CD4-positive, alpha-beta memory T cell (primary cell): ENCODE results near the gene PALS1. TPM values are rescaled to one million over a fixed set of nuclear protein-coding genes. Genes with fewer than 3 reads are reported as not detected.

Experiments
- CTCF ChIA-PET: fragments of 350-600 bp; sonication (Branson Sonifier 250); formaldehyde crosslinking; loops from one replicate; lab custom pipeline; 2021; ENCODE audit warnings: inconsistent platforms; ENCODE audit not compliant: partially characterized antibody; lab: Charles Lee
- POLR2A ChIA-PET: fragments of 350-600 bp; sonication (Branson Sonifier 250); formaldehyde crosslinking; loops from one replicate; lab custom pipeline; 2021; ENCODE audit not compliant: partially characterized antibody; lab: Charles Lee
- DNase-seq, 5 donors: peaks; one replicate each; pipeline versions ENCODE4 v3.0.0 to v3.0.0-alpha.2; 2020 to 2022; ENCODE audit warnings: mixed read lengths in 1 of 5
- H3K27ac ChIP-seq: one replicate; pipeline ENCODE4 v1.7.0; 2013; ENCODE audit warnings: low read depth, low read length
- H3K27me3 ChIP-seq: 2 replicates; pipeline ENCODE4 v1.7.0; 2013; ENCODE audit warnings: mild to moderate bottlenecking, low read length, moderate library complexity; ENCODE audit not compliant: insufficient read depth
- H3K36me3 ChIP-seq: 2 replicates; pipeline ENCODE4 v1.7.0; 2013; ENCODE audit warnings: mild to moderate bottlenecking, low read length, moderate library complexity; ENCODE audit not compliant: insufficient read depth
- H3K4me1 ChIP-seq: 2 replicates; pipeline ENCODE4 v1.7.0; 2013; ENCODE audit warnings: mild to moderate bottlenecking, low read length, moderate library complexity; ENCODE audit not compliant: insufficient read depth
- H3K4me3 ChIP-seq, 2 donors: one replicate each; pipeline ENCODE4 v1.7.0; 2013; ENCODE audit warnings: low read length in 2 of 2, mild to moderate bottlenecking in 1 of 2
- H3K9me3 ChIP-seq, 2 donors: one replicate each; pipeline ENCODE4 v1.7.0; 2013; ENCODE audit warnings: low read length in 2 of 2, control low read depth in 1 of 2; ENCODE audit not compliant: control insufficient read depth in 1 of 2
- H3K27ac Mint-ChIP-seq, 7 donors: one replicate each; pipeline ENCODE4 v1.8.0; 2020 to 2021; ENCODE audit warnings: mixed read lengths in 7 of 7, mild to moderate bottlenecking in 6 of 7, inconsistent platforms in 3 of 7, moderate library complexity in 3 of 7
- H3K27me3 Mint-ChIP-seq, 2 donors: one replicate each; pipeline ENCODE4 v1.8.0; 2020 to 2021; ENCODE audit warnings: mixed read lengths in 2 of 2
- H3K36me3 Mint-ChIP-seq, 2 donors: one replicate each; pipeline ENCODE4 v1.8.0; 2020 to 2021; ENCODE audit warnings: mixed read lengths in 2 of 2, inconsistent platforms in 1 of 2, mild to moderate bottlenecking in 1 of 2
- H3K4me1 Mint-ChIP-seq, 4 donors: one replicate each; pipeline ENCODE4 v1.8.0; 2020 to 2021; ENCODE audit warnings: mixed read lengths in 4 of 4, mild to moderate bottlenecking in 1 of 4
- H3K4me3 Mint-ChIP-seq, 8 donors: one replicate each; pipeline ENCODE4 v1.8.0; 2020 to 2021; ENCODE audit warnings: mixed read lengths in 8 of 8, mild to moderate bottlenecking in 7 of 8, moderate library complexity in 6 of 8, inconsistent platforms in 3 of 8
- H3K9me3 Mint-ChIP-seq, 8 donors: one replicate each; pipeline ENCODE4 v1.8.0; 2020 to 2021; ENCODE audit warnings: mixed read lengths in 8 of 8, mild to moderate bottlenecking in 5 of 8, inconsistent platforms in 3 of 8, moderate library complexity in 1 of 8
- intact Hi-C: fragments of 100-400 bp; cut with micrococcal nuclease; formaldehyde crosslinking; loops from one replicate; pipeline ENCODE4 v1.15.1; 2023
- polyA plus RNA-seq, 2 donors: library from polyadenylated mRNA; unstranded; fragments of 300-500 nt; fragmentation: Illumina TruSeq; gene quantifications; one replicate each; pipeline ENCODE4 v1.2.3, GENCODE V29; 2021
- total RNA-seq, 2 experiments: library from RNA; stranded (reverse); gene quantifications; one replicate each; pipeline ENCODE4 v1.2.3, GENCODE V29; 2021

The PALS1 gene
- total and polyA plus RNA-seq, 4 experiments from 2014 or later: 2.2 to 18.5 (median 9.8) TPM

DNA sequence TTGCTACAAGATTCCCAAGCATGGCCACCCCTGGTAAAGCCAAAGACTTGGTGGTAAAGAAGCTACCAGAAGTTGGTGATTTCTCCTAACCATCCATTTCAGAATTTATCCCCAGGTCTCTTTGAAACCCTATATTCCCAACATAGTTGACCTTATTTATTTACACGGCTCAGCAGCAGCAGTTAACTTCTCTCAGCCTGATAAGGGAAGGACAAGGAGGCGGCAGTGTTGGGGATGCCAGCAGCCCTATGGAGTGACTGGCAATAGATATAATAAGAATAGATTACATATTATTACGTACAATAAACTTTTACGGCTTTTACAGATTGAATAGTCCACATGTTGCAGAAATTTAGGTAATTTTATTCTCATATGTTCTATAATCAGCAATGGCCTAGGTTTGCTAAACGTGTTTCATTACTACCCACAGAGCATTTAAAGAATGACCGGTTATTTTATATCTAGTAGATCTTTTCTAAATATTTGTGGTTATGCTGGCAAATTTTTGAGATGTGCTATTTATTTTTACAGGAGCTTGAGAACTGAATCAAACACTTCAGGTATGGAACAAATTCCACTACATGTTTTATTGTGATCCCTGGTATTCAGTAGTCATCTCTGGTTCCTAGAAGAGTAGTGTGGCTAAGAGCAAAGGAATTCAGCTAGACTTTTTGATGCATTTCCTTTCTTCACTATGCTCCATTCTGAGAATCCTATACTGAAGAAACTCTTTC is 19.8 kb upstream of the PALS1 start:
- Mint-ChIP-seq H3K27ac (no peak overlapping the region), H3K36me3 (no peaks in the 10 kb centered on the region), H3K9me3 (no peaks in the 10 kb centered on the region), H3K27me3 (peaks cover 4 to 11% of the 10 kb centered on the region in 2 donors), H3K4me3 (no peak overlapping the region), H3K4me1 (no peaks in the 10 kb centered on the region)
- Histone ChIP-seq H3K4me1 (no peaks in the 10 kb centered on the region), H3K27me3 (no peaks in the 10 kb centered on the region), H3K9me3 (no peaks in the 10 kb centered on the region), H3K27ac (no peak overlapping the region), H3K36me3 (no peaks in the 10 kb centered on the region), H3K4me3 (no peak overlapping the region)
- intact Hi-C loops: no loop called here
- DNase-seq: no peak
- CTCF ChIA-PET: no interaction called here
- POLR2A ChIA-PET: no interaction called here

DNA sequence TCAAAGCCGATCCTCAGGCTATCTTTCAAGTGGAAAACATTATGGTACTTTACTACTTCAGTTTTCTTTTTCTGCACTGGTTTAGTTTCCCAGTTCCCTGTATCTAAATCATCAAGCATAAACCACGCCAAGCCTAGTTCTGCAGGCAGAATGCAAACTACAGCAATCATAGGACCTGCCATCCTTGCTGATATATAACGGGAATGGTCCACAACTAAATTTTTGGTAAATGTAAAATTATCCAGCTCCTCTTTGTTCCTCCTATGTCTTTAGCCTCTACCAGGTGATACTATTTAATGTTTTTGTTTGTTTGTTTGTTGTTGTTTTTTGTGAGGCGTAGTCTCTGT is 19.3 kb upstream of the PALS1 start:
- Mint-ChIP-seq H3K36me3 (no peaks in the 10 kb centered on the region), H3K4me1 (no peaks in the 10 kb centered on the region), H3K27ac (no peak overlapping the region), H3K27me3 (peaks cover 7 to 11% of the 10 kb centered on the region in 2 donors), H3K9me3 (no peaks in the 10 kb centered on the region), H3K4me3 (no peak overlapping the region)
- Histone ChIP-seq H3K27ac (no peak overlapping the region), H3K4me1 (no peaks in the 10 kb centered on the region), H3K36me3 (no peaks in the 10 kb centered on the region), H3K9me3 (no peaks in the 10 kb centered on the region), H3K27me3 (no peaks in the 10 kb centered on the region), H3K4me3 (no peak overlapping the region)
- ChIA-PET CTCF (no interaction called here), POLR2A (no interaction called here)
- intact Hi-C loops: no loop called here
- no peak for DNase-seq

DNA sequence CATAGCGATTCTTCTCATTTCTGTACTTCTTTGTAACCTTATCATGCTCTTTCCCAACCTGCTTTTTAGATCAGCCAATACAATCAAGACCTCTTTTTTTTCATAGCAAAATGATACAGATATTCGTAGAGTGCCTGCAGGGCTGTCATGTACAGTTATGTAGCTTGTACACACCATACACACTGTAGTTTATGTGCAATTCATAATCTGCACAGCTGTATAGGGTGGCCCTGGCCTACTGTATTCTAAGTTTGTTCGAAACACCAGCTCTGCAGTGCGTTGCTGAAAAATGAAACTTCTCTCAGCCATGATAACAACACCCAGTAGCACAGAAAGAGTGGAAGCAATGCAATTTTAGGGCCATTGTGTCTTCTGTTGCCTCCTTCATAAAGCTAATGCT is 15.7 kb upstream of the PALS1 start:
- DNase-seq: no peak
- Histone ChIP-seq H3K4me3 (no peak overlapping the region), H3K9me3 (no peaks in the 10 kb centered on the region), H3K36me3 (no peaks in the 10 kb centered on the region), H3K27me3 (no peaks in the 10 kb centered on the region), H3K4me1 (no peaks in the 10 kb centered on the region), H3K27ac (no peak overlapping the region)
- no peak overlapping the region for H3K27ac Mint-ChIP-seq
- ChIA-PET CTCF (no interaction called here), POLR2A (no interaction called here)
- peaks cover 0 to 1% (median 0%) of the 10 kb centered on the region in 4 donors for H3K4me1 Mint-ChIP-seq
- H3K36me3 Mint-ChIP-seq: no peaks in the 10 kb centered on the region
- H3K9me3 Mint-ChIP-seq: no peaks in the 10 kb centered on the region
- no peak overlapping the region for H3K4me3 Mint-ChIP-seq
- intact Hi-C loops: no loop called here
- peaks cover 5 to 8% of the 10 kb centered on the region in 2 donors for H3K27me3 Mint-ChIP-seq

GRCh38 chr14:67228325-67228984 is 12.8 kb upstream of the PALS1 start:
- no peak overlapping the region for H3K27ac ChIP-seq
- Mint-ChIP-seq H3K27ac (no peak overlapping the region), H3K9me3 (no peaks in the 10 kb centered on the region), H3K4me1 (peaks cover 0 to 1% (median 0%) of the 10 kb centered on the region in 4 donors), H3K27me3 (peaks cover 5% of the 10 kb centered on the region in 2 donors), H3K36me3 (no peaks in the 10 kb centered on the region), H3K4me3 (no peak overlapping the region)
- no peak overlapping the region for H3K4me3 ChIP-seq
- no peaks in the 10 kb centered on the region for H3K36me3 ChIP-seq
- ChIA-PET CTCF (interaction anchor here (1.4 kb wide), 1 partner anchor 14 kb away, joined by 3 read pairs; no protein-coding TSS in a partner anchor), POLR2A (no interaction called here)
- DNase-seq: no peak
- no peaks in the 10 kb centered on the region for H3K9me3 ChIP-seq
- H3K4me1 ChIP-seq: no peaks in the 10 kb centered on the region
- intact Hi-C loops: no loop called here
- H3K27me3 ChIP-seq: no peaks in the 10 kb centered on the region

DNA sequence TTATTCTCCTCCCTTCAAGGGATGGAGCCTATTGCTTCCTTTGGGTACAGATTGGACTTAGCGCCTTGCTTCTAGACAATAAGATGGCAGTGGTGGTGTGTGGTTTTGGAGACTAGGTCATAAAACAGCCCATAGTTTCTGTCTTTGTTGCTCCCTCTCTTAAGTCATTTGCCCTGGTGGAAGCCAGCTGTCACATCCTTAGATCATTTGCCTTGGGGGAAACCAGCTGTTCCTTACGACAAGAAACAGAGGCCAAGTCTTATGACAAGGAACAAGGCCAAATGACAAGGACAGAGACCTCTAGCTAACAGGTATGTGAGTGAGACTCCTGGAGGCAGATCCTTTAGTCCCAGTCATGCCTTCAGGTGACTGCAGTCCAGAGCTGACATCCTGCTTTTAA is 9.2 kb upstream of the PALS1 start:
- intact Hi-C loops: no loop called here
- Mint-ChIP-seq H3K27me3 (no peaks in the 10 kb centered on the region), H3K36me3 (no peaks in the 10 kb centered on the region), H3K4me3 (no peak overlapping the region), H3K27ac (no peak overlapping the region), H3K4me1 (peaks cover 0 to 1% (median 0%) of the 10 kb centered on the region in 4 donors), H3K9me3 (no peaks in the 10 kb centered on the region)
- Histone ChIP-seq H3K9me3 (no peaks in the 10 kb centered on the region), H3K4me1 (no peaks in the 10 kb centered on the region), H3K27me3 (no peaks in the 10 kb centered on the region), H3K36me3 (no peaks in the 10 kb centered on the region), H3K27ac (no peak overlapping the region), H3K4me3 (no peak overlapping the region)
- ChIA-PET CTCF (no interaction called here), POLR2A (interaction anchor here (1.2 kb wide), 1 partner anchor 9 kb away, joined by 4 read pairs; the partner anchor contains the start of gene PALS1)
- no peak for DNase-seq

- ChIA-PET CTCF (no interaction called here), POLR2A (interaction anchor here (1.2 kb wide), 1 partner anchor 8 kb away, joined by 4 read pairs; the partner anchor contains the start of gene PALS1)
- no peaks in the 10 kb centered on the region for H3K27me3 Mint-ChIP-seq
- H3K9me3 Mint-ChIP-seq: no peaks in the 10 kb centered on the region
- Histone ChIP-seq H3K27ac (no peak overlapping the region), H3K36me3 (no peaks in the 10 kb centered on the region), H3K27me3 (no peaks in the 10 kb centered on the region), H3K9me3 (no peaks in the 10 kb centered on the region), H3K4me3 (no peak overlapping the region), H3K4me1 (no peaks in the 10 kb centered on the region)
- H3K4me1 Mint-ChIP-seq: peaks cover 0 to 1% (median 0%) of the 10 kb centered on the region in 4 donors
- no peaks in the 10 kb centered on the region for H3K36me3 Mint-ChIP-seq
- no peak overlapping the region for H3K27ac Mint-ChIP-seq
- intact Hi-C loops: no loop called here
- DNase-seq: no peak
- no peak overlapping the region for H3K4me3 Mint-ChIP-seq
Observed at GRCh38 chr14:67232621-67233020, 8.6 kb upstream of the PALS1 start.

- Mint-ChIP-seq H3K27ac (no peak overlapping the region), H3K27me3 (no peaks in the 10 kb centered on the region), H3K4me3 (no peak overlapping the region), H3K4me1 (peaks cover 7 to 19% (median 13%) of the 10 kb centered on the region in 4 donors), H3K9me3 (no peaks in the 10 kb centered on the region), H3K36me3 (peaks cover 0 to 5% of the 10 kb centered on the region in 2 donors)
- ChIA-PET CTCF (interaction anchor here (0.9 kb wide), 1 partner anchor 48 kb away, joined by 3 read pairs; no protein-coding TSS in a partner anchor), POLR2A (no interaction called here)
- H3K9me3 ChIP-seq: no peaks in the 10 kb centered on the region
- no peak overlapping the region for H3K27ac ChIP-seq
- H3K4me3 ChIP-seq: no peak overlapping the region
- peaks cover 15% of the 10 kb centered on the region for H3K4me1 ChIP-seq
- intact Hi-C loops: no loop called here
- no peak for DNase-seq
- H3K36me3 ChIP-seq: no peaks in the 10 kb centered on the region
- no peaks in the 10 kb centered on the region for H3K27me3 ChIP-seq
Observed at GRCh38 chr14:67237591-67237990, 3.6 kb upstream of the PALS1 start.
